Gastroesophageal sphincter (tissue), 4 donors: Measurements from ENCODE around the gene HCAR3. TPM values are rescaled to one million over a fixed set of nuclear protein-coding genes. Genes with fewer than 3 reads are reported as not detected.

Experiments used
- ATAC-seq: fragments of 150-250 bp; one replicate; pipeline ENCODE4 v1.9.1; 2016; ENCODE audit warnings: mild to moderate bottlenecking, moderate library complexity
- H3K27ac ChIP-seq, 4 donors: fragments of 200-600 bp; sonication (generic) in 3 of 4; 1 replicate in 3 of 4; 2 replicates in 1 of 4; pipeline ENCODE4 v1.5.1; 2016 to 2019
- H3K27me3 ChIP-seq: fragments of 200-600 bp; sonication (generic); one replicate; pipeline ENCODE4 v1.5.1; 2019
- H3K36me3 ChIP-seq, 2 donors: fragments of 200-600 bp; sonication (generic); one replicate each; pipeline ENCODE4 v1.5.1; 2019; ENCODE audit warnings: control low read depth in 1 of 2
- H3K4me1 ChIP-seq, 3 donors: fragments of 200-600 bp; sonication (generic); 1 replicate in 2 of 3; 2 replicates in 1 of 3; pipeline ENCODE4 v1.5.1; 2016 to 2019; ENCODE audit warnings: control low read depth in 2 of 3
- H3K4me3 ChIP-seq, 2 donors: fragments of 200-600 bp; sonication (generic); one replicate each; pipeline ENCODE4 v1.5.1; 2019; ENCODE audit warnings: mild to moderate bottlenecking in 1 of 2, moderate library complexity in 1 of 2
- H3K9me3 ChIP-seq, 3 donors: fragments of 200-600 bp; sonication (generic); one replicate each; pipeline ENCODE4 v1.5.1; 2017 to 2019; ENCODE audit warnings: control low read depth in 2 of 3
- EP300 ChIP-seq: sonication (generic); formaldehyde crosslinking; IDR thresholded peaks from one replicate; pipeline ENCODE4 v1.6.1; 2017; ENCODE audit warnings: antibody characterized with exemption, mild to moderate bottlenecking
- POLR2A ChIP-seq, 2 donors: fragments of 450-650 bp; IDR thresholded peaks; one replicate each; pipeline ENCODE4 v1.6.1; 2017; ENCODE audit warnings: antibody characterized with exemption in 2 of 2, mild to moderate bottlenecking in 2 of 2, moderate library complexity in 1 of 2
- POLR2AphosphoS5 ChIP-seq: sonication (generic); formaldehyde crosslinking; IDR thresholded peaks from one replicate; pipeline ENCODE4 v1.6.1; 2017; ENCODE audit warnings: antibody characterized with exemption
- WGBS, 2 donors: methylation state at CpG; one replicate each; pipeline ENCODE4 v1.1.5; 2018; ENCODE audit warnings: low coverage in 1 of 2; 5-methylcytosine and 5-hydroxymethylcytosine counted together
- total RNA-seq, 4 donors: library from RNA; depleted of rRNA; stranded (reverse); fragments of >200 nt; gene quantifications; one replicate each; pipeline ENCODE4 v1.1.0, GENCODE V29; 2016
- TF ChIP-seq, protein P1 (sequence below), 4 experiments: fragments of 200-600 bp in 2 of 4; fragments of 450-650 bp in 2 of 4; sonication (generic) in 1 of 4; IDR thresholded peaks; one replicate each; pipeline ENCODE4 v1.5.1; 2017 to 2019; ENCODE audit warnings: antibody characterized with exemption in 4 of 4, mild to moderate bottlenecking in 2 of 4, moderate library complexity in 2 of 4

HCAR3 gene
- total RNA-seq, 4 donors from 2014 or later, result not detected

GRCh38 chr12:122672515-122672914 lies 44.1 kb downstream of the HCAR3 start:
- no peak for TF ChIP-seq POLR2AphosphoS5
- no peak for TF ChIP-seq POLR2A (IDR thresholded peaks at IDR 0.05)
- TF ChIP-seq, protein P1, sequence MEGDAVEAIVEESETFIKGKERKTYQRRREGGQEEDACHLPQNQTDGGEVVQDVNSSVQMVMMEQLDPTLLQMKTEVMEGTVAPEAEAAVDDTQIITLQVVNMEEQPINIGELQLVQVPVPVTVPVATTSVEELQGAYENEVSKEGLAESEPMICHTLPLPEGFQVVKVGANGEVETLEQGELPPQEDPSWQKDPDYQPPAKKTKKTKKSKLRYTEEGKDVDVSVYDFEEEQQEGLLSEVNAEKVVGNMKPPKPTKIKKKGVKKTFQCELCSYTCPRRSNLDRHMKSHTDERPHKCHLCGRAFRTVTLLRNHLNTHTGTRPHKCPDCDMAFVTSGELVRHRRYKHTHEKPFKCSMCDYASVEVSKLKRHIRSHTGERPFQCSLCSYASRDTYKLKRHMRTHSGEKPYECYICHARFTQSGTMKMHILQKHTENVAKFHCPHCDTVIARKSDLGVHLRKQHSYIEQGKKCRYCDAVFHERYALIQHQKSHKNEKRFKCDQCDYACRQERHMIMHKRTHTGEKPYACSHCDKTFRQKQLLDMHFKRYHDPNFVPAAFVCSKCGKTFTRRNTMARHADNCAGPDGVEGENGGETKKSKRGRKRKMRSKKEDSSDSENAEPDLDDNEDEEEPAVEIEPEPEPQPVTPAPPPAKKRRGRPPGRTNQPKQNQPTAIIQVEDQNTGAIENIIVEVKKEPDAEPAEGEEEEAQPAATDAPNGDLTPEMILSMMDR (IDR thresholded peaks at IDR 0.05), result no peak
- no peak for TF ChIP-seq EP300
- Histone ChIP-seq H3K27ac (no peak overlapping the region), H3K4me3 (no peak overlapping the region), H3K4me1 (no peaks in the 10 kb centered on the region), H3K36me3 (no peaks in the 10 kb centered on the region), H3K27me3 (peaks cover 4% of the 10 kb centered on the region), H3K9me3 (no peaks in the 10 kb centered on the region)
- 58 to 67% methylated on average over 1 to 2 of the region's 2 CpGs for WGBS, 2 donors
- ATAC-seq, result no peak

DNA sequence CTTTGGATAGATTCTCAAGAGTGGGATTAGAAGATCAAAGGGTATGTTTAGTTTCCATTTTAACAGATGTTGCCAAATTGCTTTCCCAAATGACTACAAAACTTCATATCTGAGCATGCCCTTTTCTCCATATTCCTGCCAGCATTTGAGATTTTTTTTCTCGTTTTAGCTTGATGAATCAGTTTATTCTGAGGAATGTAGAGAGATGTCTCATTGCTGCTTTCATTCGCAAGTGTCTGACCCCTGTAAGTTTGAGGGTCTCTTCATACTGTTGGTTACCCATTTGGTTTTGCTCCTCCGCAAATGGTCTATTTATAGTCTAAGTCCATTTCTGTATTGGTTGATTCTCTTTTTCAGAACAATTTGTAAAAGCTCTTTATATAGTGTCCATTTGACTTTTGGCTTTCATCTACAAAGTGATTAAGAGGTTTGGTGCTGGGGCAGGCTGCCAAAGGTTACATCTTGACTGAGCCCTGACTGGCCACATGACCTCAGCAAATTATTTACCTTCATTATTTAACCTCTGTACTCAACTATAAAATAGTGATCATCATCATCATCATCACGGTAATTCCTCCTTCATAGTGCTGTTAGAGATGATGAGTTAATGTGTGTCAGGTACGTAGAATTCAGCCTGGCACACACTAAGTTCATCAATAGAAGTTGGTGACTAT lies 47.1 kb downstream of the HCAR3 start:
- TF ChIP-seq EP300, result no peak
- TF ChIP-seq POLR2AphosphoS5, result no peak
- TF ChIP-seq POLR2A (IDR thresholded peaks at IDR 0.05), result no peak
- TF ChIP-seq, protein P1 (IDR thresholded peaks at IDR 0.05), result no peak
- no peak for ATAC-seq
- Histone ChIP-seq H3K36me3 (no peaks in the 10 kb centered on the region), H3K4me3 (no peak overlapping the region), H3K27me3 (peaks cover 4% of the 10 kb centered on the region), H3K27ac (no peak overlapping the region), H3K4me1 (no peaks in the 10 kb centered on the region), H3K9me3 (no peaks in the 10 kb centered on the region)
- WGBS, 2 donors, result 60 to 65% methylated on average over 5 of the region's 5 CpGs

- TF ChIP-seq, protein P1 (IDR thresholded peaks at IDR 0.05), result no peak
- no peak for TF ChIP-seq POLR2A (IDR thresholded peaks at IDR 0.05)
- H3K4me1 ChIP-seq, result no peaks in the 10 kb centered on the region
- no peaks in the 10 kb centered on the region for H3K9me3 ChIP-seq
- no peaks in the 10 kb centered on the region for H3K36me3 ChIP-seq
- ATAC-seq, result no peak
- H3K27me3 ChIP-seq, result no peaks in the 10 kb centered on the region
- H3K27ac ChIP-seq, result no peak overlapping the region
- H3K4me3 ChIP-seq, result no peak overlapping the region
- 68 to 84% methylated on average over 2 of the region's 2 CpGs for WGBS, 2 donors
Observed at GRCh38 chr12:122668268-122668667, 48.3 kb downstream of the HCAR3 start.

DNA sequence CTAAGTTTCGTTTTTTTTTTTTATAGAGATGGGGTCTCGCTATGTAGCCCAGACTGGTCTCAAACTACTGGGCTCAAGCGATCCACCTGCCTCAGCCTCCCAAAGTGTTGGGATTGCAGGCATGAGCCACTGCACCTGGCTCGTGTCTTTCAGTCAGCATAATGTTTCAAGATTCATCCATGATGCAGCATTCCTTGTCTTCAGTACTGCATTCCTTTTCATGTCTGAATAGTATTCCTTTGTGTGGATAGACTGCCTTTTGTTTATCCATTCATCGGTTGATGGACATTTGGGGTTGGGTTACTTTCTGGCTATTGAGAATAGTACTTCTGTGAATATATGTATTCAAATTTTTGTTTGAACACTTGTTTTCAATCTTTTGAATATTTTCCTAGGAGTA lies 50.9 kb downstream of the HCAR3 start:
- Histone ChIP-seq H3K27ac (no peak overlapping the region), H3K4me3 (no peak overlapping the region), H3K4me1 (no peaks in the 10 kb centered on the region), H3K36me3 (no peaks in the 10 kb centered on the region), H3K27me3 (no peaks in the 10 kb centered on the region), H3K9me3 (no peaks in the 10 kb centered on the region)
- no peak for ATAC-seq
- WGBS, 2 donors, result 90 to 96% methylated on average over 4 to 5 of the region's 5 CpGs
- no peak for TF ChIP-seq POLR2AphosphoS5
- TF ChIP-seq POLR2A (IDR thresholded peaks at IDR 0.05), result no peak
- TF ChIP-seq EP300, result no peak
- TF ChIP-seq, protein P1 (IDR thresholded peaks at IDR 0.05), result no peak

DNA sequence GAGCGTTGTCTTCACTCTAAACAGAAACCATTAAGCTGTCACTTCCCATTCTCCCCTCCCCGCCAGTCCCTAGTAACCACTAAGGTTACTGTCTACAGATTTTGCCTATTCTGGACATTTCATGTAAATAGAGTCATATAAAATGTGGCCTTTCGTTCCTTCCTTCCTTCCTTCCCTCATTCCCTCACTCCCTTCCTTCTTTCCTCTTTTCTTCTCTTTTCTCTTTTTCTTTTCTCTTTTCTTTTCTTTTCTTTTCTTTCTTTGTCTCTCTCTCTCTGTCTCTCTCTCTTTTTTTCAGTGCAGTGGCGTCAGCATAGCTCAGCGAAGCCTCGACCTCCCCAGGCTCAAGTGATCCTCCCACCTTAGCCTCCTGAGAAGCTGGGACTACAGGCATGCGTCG lies 51.3 kb downstream of the HCAR3 start:
- Histone ChIP-seq H3K36me3 (no peaks in the 10 kb centered on the region), H3K4me3 (no peak overlapping the region), H3K9me3 (no peaks in the 10 kb centered on the region), H3K27me3 (no peaks in the 10 kb centered on the region), H3K4me1 (no peaks in the 10 kb centered on the region), H3K27ac (no peak overlapping the region)
- TF ChIP-seq, protein P1 (IDR thresholded peaks at IDR 0.05), result no peak
- no peak for TF ChIP-seq EP300
- WGBS, 2 donors, result 72% methylated on average over 3 to 8 of the region's 8 CpGs
- ATAC-seq, result no peak
